Lower leg skin (tissue), 4 donors: ENCODE data around the gene ZNF106. TPM values are rescaled to one million over a fixed set of nuclear protein-coding genes. Genes with fewer than 3 reads are reported as not detected.

Source experiments
- DNase-seq, 2 donors: peaks; one replicate each; pipeline ENCODE4 v3.0.0-alpha.2; 2019; ENCODE audit warnings: low spot score in 2 of 2
- H3K4me3 ChIP-seq: fragments of 200-600 bp; sonication (generic); 2 replicates; pipeline ENCODE4 v1.5.1; 2017; ENCODE audit warnings: mild to moderate bottlenecking, low read depth; ENCODE audit not compliant: poor library complexity, severe bottlenecking
- POLR2A ChIP-seq, 2 donors: fragments of 450-650 bp; IDR thresholded peaks; one replicate each; pipeline ENCODE4 v1.6.1; 2016 to 2017; ENCODE audit warnings: antibody characterized with exemption in 2 of 2, mild to moderate bottlenecking in 1 of 2, moderate library complexity in 1 of 2
- WGBS, 2 donors: methylation state at CpG; one replicate each; pipeline ENCODE4 v1.1.5; 2018; 5-methylcytosine and 5-hydroxymethylcytosine counted together
- intact Hi-C: fragments of 100-400 bp; cut with DNase I; formaldehyde crosslinking; loops from one replicate; pipeline ENCODE4 v1.15.0; 2023; ENCODE audit warnings: low total_unique reads
- total RNA-seq, 4 donors: library from RNA; depleted of rRNA; stranded (reverse); fragments of >200 nt; gene quantifications; one replicate each; pipeline ENCODE4 v1.1.0, GENCODE V29; 2016
- TF ChIP-seq, protein P1 (sequence below), 3 donors: fragments of 450-650 bp; IDR thresholded peaks; one replicate each; pipeline ENCODE4 v1.5.1; 2016; ENCODE audit warnings: antibody characterized with exemption in 3 of 3, mild to moderate bottlenecking in 3 of 3, moderate library complexity in 2 of 3

Gene ZNF106
- total RNA-seq, 4 donors from 2014 or later: 23.1 to 40.0 (median 31.1) TPM

DNA sequence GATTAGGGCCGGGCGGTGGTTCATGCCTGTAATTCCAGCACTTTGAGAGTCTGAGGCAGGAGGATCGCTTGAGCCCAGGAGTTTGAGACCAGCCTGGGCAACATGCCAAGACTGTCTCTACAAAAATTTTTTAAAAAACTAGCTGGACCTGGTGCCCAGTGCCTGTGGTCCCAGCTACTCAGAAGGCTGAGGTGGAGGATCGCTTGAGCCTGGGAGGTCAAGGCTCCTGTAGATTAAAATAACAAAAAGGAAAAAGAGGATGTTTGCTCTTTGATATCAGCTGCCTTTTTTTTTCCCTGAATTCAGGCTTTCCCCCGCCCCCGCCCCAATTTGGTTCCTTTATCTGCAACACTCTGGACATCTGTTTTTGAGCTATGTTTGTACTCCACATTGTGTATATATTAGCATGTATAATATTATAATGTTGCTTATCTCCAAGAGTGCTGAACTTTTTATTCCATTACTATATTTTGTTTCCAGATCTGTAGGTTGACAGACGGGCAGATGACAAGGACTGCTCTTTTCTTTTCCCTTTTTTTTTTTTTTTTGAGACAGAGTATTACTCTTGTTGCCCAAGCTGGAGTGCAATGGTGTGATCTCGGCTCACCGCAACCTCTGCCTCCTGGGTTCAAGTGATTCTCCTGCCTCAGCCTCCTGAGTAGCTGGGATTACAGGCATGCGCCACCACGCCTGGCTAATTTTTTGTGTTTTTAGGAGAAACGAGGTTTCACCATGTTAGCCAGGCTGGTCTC, 9.1 kb upstream of the ZNF106 start:
- no peak for DNase-seq
- 78 to 83% methylated on average over 12 of the region's 12 CpGs for WGBS, 2 donors
- intact Hi-C loops: no loop called here
- no peak for TF ChIP-seq POLR2A (IDR thresholded peaks at IDR 0.05)
- TF ChIP-seq, protein P1, sequence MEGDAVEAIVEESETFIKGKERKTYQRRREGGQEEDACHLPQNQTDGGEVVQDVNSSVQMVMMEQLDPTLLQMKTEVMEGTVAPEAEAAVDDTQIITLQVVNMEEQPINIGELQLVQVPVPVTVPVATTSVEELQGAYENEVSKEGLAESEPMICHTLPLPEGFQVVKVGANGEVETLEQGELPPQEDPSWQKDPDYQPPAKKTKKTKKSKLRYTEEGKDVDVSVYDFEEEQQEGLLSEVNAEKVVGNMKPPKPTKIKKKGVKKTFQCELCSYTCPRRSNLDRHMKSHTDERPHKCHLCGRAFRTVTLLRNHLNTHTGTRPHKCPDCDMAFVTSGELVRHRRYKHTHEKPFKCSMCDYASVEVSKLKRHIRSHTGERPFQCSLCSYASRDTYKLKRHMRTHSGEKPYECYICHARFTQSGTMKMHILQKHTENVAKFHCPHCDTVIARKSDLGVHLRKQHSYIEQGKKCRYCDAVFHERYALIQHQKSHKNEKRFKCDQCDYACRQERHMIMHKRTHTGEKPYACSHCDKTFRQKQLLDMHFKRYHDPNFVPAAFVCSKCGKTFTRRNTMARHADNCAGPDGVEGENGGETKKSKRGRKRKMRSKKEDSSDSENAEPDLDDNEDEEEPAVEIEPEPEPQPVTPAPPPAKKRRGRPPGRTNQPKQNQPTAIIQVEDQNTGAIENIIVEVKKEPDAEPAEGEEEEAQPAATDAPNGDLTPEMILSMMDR (IDR thresholded peaks at IDR 0.05): no peak
- no peak overlapping the region for H3K4me3 ChIP-seq

DNA sequence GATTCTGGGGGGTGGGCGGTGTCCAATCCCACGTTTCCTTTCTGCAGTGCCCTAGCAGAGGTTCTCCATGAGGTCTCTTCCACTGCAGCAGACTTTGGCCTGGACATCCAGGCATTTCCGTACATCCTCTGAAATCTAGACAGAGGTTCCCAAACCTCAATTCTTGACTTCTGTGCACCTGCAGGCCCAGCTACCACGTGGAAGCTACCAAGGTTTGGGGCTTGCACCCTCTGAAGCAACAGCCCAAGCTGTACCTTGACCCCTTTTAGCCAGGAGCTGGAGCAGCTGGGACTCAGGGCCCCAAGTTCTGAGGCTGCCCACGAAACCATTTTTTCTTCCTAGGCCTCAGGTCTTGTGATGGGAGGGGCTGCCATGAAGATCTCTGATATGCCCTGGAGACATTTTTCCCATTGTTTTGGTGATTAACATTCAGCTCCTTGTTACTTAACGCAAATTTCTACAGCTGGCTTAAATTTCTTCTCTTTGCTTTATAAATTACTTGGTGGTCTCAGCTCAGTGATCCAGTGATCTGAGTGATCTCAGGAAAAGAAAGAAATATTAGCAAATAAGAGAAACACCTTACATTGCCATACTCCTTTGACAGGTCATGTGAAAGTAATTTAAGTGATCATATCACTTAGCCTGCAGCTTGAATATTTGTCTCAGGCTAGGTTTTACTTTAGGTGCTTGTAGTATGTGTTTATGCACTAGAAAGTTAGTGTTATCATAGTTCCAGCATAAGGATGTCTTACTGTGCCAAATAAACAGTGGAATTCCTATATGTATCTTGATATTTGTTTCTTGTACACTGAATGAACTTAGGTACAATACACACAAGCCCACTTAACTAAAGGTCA, 7.5 kb upstream of the ZNF106 start:
- WGBS, 2 donors: 50 to 52% methylated on average over 6 of the region's 6 CpGs
- intact Hi-C loops: no loop called here
- TF ChIP-seq, protein P1 (IDR thresholded peaks at IDR 0.05): no peak
- TF ChIP-seq POLR2A (IDR thresholded peaks at IDR 0.05): no peak
- no peak overlapping the region for H3K4me3 ChIP-seq
- DNase-seq: no peak

DNA sequence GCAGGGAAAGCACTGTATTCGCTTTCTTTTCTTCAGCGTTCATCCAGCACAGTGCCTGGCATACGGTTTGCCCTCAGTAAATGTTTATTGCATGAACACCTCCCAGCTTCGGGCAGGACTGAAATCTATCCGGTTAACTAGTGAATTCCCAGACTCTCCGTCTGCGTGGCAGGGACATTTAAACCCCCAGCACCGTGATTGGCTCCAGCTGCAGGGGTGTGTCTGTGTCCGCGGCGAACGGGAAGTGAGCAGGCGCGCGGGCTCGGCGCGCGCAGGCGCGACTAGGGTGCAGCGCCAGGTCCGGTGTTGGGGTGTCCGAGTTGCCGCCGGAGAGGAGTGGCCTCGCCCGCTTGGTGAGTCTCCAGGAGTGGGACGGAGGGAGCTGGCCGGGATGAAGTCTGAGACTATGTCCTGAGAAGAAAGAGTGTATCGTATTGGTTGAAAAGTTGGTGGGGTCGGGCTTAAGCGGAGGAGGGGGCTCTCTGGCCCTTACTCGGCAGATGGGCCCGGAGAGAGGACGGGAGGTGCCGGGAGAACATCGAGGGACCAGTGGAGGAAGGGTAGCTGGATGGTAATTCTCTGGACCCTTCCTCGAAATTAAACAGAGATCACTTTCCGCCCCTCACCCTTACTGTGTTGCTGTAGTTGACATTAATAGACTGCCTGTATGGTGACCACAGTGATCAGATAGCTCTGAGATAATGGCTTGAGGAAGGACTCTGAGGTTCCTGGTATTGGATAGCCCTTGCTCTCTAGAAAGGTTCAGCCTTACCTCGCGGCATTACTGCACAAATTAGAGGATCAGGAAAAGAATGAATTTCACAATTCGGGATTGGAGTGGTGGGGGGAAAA, 4.6 kb upstream of the ZNF106 start, which contains the start of gene SNAP23:
Gene SNAP23 (plus strand): TSS at position 274 of the 852 bp plus-strand sequence. CDS start 16,213 bp downstream, outside the sequence.
- peak; percentile 94 to 99 for DNase-seq
- intact Hi-C loops: no loop called here

GRCh38 chr15:42494998-42495360, 4.0 kb upstream of the ZNF106 start:
- 2 to 4% methylated on average over 10 of the region's 10 CpGs for WGBS, 2 donors
- DNase-seq: peak in 1 of 2 donors; percentile 79
- no peak for TF ChIP-seq POLR2A (IDR thresholded peaks at IDR 0.05)
- TF ChIP-seq, protein P1 (IDR thresholded peaks at IDR 0.05): no peak
- peak overlapping the region; percentile 65 for H3K4me3 ChIP-seq
- intact Hi-C loops: no loop called here

More for the DNA sequence above, 4.6 kb upstream of the ZNF106 start, which contains the start of gene SNAP23:
- peak in 1 of 2 donors; percentile 80 for TF ChIP-seq POLR2A (IDR thresholded peaks at IDR 0.05)
- TF ChIP-seq, protein P1 (IDR thresholded peaks at IDR 0.05): no peak
- H3K4me3 ChIP-seq: peak within 1 kb of the TSS; percentile 65
- 0 to 1% methylated on average over 42 to 43 of the region's 43 CpGs for WGBS, 2 donors

GRCh38 chr15:42493679-42494078, 2.7 kb upstream of the ZNF106 start:
- DNase-seq: no peak
- TF ChIP-seq, protein P1 (IDR thresholded peaks at IDR 0.05): no peak
- no peak for TF ChIP-seq POLR2A (IDR thresholded peaks at IDR 0.05)
- WGBS, 2 donors: 70 to 94% methylated on average over 1 of the region's 1 CpG
- intact Hi-C loops: no loop called here
- no peak overlapping the region for H3K4me3 ChIP-seq
